GM18867 (cell line): Measurements from ENCODE around the gene GABRD.

ENCODE experiments used
- ATAC-seq: cut with Tn5 transposase; IDR thresholded peaks from one replicate; pipeline ENCODE4 v1.9.1; 2021; ENCODE audit warnings: mild to moderate bottlenecking, moderate library complexity; ENCODE audit not compliant: unreplicated experiment

GABRD gene

DNA sequence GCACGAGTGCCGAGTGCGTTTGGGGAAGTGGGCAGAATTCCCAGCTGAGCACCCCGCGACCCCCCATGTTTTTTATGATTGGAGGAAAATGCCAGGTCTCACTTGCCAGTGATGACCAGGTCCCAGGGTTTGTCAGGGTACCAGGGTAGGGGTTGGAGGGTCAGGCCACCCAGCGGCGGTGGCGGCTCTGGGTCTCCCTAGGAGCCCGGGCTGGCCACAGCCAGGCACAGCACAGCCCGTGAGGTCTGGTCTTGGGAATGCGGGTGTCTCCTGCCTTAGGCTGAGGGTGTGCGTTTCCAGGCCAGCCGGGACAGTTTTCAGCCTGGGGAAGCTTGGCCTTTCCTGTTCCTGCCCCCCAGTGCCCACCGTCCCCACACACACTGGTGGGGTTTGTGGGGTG, 53.7 kb downstream of the GABRD start:
- no peak for ATAC-seq

DNA sequence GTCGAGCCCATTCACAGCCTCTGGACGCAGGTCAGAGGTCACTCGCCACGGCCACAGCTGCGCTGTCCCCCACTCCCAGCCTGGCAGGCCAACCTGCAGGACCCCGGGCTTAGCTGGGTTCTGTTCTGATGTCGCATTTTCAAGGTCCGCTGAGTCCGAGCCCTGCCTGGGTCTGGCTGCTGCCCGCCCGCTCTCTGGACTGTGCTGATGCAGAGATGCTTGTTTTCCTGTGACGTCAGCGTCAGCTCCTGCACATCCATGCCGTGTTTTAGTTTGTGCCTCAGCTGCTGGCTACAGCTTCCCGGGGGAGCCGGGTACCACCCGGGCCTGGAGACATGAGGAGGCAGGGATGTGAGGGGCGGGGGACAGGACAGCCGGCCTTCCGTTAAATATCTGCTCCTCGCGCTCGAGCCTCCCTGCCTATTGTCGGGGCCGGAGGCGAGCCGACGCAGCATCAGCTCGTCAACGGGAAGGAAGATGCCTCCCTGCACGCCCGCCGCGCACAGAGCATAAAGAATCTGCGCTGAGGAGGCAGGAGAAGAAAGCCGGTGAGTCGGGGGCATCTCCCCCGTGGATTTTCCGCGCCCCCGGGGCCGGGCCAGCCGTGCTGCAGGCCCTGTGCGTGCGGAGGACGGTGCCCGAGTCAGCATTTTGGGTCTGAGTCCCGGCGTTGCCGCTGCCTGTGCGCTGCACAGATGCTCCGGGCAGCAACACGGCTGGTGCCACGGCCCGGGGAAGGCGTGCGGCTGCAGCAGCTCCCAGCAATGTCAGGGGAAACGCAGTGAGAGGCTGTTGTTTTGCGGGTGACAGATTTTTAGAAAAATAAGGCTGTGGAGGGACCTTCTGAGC, 54.5 kb downstream of the GABRD start:
- no peak for ATAC-seq

DNA sequence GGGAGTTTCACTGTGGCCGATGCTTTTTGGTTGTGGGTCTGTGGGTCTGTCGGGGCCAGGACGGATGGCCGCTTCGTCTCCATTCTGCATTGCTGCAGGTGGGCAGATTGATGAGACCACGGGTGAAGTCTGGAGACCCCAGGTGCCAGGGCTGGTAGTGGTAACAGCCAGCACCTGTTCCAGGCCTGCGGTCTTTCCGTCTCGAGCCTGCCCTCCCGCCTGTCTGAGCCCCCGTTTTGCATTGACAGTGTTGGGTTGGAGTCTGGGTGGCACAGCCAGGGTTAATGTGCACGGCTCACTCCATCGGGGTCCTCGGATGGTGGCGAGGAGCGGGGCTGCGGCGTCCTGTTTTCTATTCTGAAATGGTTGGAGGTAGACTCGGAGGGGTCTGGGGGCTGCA, 55.3 kb downstream of the GABRD start:
- no peak for ATAC-seq

DNA sequence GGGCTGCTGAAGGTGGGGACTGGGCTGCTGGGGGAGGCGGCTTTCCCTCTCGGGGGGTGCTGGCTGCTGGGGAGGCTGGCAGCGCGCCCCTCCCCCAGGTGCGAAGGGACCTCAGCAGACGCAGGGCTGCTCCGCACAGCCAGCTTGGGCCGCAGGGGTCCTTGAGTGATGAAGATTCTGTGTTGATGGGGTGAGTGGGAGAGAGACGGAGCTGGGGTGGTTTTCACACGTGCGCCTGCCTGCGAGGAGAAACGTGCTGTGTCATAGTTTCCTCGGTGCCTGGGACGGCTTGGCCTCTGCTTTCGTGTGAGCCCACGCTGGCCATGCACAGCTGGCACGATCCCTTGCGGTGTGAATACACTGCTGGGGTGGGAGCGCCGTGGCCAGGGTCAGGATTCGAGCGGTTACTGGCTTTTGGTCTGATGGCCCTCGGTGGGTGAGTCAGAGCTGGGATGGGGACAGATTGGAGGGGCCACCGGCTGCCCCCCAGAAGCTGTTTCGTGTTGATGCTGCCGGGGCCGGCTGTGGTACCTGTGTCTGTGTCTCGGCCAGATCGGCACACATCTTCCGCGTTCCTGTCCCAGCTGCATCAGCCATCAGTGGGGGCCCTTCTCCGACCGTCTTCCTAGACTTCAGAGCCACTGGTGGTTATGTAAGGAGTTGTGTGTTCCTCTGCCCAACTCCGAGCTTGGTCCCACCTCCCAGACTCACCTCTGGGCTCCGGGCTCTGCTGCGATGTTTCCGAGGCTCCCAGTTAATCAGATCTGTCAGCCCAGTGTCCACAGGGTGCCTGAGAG, 56.0 kb downstream of the GABRD start:
- no peak for ATAC-seq

DNA sequence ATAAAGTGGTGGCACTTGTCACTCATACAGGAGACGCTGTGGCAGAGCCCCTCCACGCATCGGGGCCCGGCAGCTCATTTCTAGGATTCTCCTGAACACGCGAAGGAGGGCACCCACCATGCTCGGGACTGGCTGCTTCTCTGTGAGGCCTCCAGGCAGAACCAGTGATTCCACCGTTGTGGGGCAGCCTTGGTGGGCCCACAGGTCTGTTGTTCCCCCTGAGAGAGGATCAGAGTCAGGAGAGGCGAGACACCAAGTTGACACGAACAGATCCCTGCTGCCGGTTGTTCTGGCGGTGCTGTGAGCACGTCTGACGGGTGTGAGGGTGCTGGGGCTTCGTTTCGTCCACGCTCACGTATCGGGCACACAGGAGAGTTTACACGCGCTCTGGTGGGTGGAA, 57.7 kb downstream of the GABRD start:
- ATAC-seq: no peak

DNA sequence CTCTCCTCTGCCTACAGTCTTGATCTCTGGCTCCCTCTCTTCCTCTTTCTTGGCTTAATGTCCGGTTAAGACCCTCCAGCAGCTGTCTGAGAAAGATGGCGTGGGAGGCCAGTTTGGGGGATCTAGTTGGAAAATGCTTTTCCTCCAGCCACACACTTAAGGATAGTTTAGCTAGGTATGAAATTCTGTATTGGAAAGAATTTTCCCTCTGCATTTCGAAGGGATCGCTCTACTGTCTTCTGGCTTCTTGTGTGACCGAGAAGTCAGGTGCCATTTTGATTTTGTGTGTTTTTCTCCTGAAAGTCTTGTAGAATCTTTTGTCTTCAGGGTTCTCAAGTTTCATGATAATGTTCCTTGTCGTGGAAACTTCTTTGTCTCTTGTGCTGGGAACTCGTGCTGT, 59.0 kb downstream of the GABRD start:
- ATAC-seq: no peak

DNA sequence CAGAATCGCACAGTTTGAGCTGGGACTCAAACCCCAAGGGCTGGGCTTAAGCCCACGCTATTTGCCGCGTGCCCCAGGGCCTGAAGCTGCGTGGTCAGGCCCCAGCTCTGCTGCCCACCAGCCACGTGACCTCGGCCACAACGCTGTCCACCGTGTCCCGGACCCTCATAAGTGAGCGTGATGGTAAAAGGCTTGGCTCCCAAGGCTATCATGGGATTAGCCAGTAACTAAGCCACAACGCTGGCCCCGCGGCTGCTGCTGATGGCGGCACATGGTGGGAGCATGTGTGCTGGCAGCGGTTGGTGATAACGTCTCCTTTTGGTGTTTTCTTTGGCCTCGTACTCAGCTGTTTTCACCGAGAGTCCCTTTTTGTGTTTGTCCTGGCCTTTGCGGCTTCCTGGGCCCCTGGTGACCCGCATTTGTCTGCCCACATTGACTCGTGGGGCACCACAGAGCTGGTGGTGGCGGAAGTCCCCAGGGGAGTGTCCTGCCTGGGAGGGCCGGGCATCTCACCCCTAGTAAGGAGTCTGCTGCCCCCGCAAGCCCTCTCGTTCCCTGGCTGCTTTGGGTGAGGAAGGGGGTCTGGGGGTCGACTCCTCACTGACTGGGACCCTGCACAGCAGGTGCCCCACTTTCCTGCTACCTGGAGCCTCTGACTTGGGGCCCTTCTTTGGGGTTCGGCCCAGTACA, 60.4 kb downstream of the GABRD start:
- no peak for ATAC-seq

DNA sequence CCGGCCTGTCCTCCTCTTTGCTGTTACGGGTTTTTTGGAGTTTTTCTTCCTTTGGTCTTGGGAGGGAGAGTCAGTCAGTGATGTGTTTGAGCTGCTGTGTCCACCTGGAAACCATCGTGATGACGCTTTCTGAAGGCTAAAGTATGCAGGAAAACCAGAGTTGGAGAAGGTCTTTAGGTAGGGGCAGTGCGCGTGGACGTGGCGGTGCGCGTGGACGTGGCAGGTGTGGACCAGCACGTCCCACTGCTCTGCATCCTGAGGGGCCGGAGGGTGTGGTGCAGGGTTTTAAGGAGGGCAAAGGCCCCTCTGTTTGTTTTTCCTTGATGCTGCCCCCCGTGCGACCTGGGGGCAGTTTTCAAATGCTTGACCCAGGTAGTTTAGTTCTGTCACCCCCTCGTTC, 61.0 kb downstream of the GABRD start:
- ATAC-seq: no peak
